Ishikawa (cell line): ENCODE data around the gene EPGN.

ENCODE experiments used
- CEBPB ChIP-seq: IDR thresholded peaks from 2 replicates; pipeline ENCODE4 v1.6.1; 2012
- CREB1 ChIP-seq: IDR thresholded peaks from 2 replicates; pipeline ENCODE4 v1.6.1; 2012; ENCODE audit warnings: low read depth
- EP300 ChIP-seq: IDR thresholded peaks from 2 replicates; pipeline ENCODE4 v1.6.1; 2012; ENCODE audit warnings: borderline replicate concordance
- FOXM1 ChIP-seq: IDR thresholded peaks from 2 replicates; pipeline ENCODE4 v1.6.1; 2012; ENCODE audit warnings: low read depth, borderline replicate concordance
- MAX ChIP-seq: IDR thresholded peaks from 2 replicates; pipeline ENCODE4 v1.6.1; 2012
- NFIC ChIP-seq: IDR thresholded peaks from 2 replicates; pipeline ENCODE4 v1.6.1; 2012
- REST ChIP-seq: IDR thresholded peaks from 2 replicates; pipeline ENCODE4 v1.6.1; 2012; ENCODE audit warnings: low read depth, mild to moderate bottlenecking
- TAF1 ChIP-seq: IDR thresholded peaks from 2 replicates; pipeline ENCODE4 v1.6.1; 2012; ENCODE audit warnings: low read depth, mild to moderate bottlenecking
- TCF12 ChIP-seq: IDR thresholded peaks from 2 replicates; pipeline ENCODE4 v1.6.1; 2012; ENCODE audit warnings: low read depth
- USF1 ChIP-seq: IDR thresholded peaks from 2 replicates; pipeline ENCODE4 v1.6.1; 2012
- YY1 ChIP-seq: IDR thresholded peaks from 2 replicates; pipeline ENCODE4 v1.6.1; 2012; ENCODE audit warnings: low read depth

GRCh38 chr4:74294681-74295080 is 13.6 kb upstream of the EPGN start:
- TF ChIP-seq REST = no peak
- no peak for TF ChIP-seq TCF12
- no peak for TF ChIP-seq CEBPB
- no peak for TF ChIP-seq MAX
- TF ChIP-seq EP300 = no peak
- TF ChIP-seq CREB1 = no peak
- no peak for TF ChIP-seq FOXM1
- no peak for TF ChIP-seq TAF1
- no peak for TF ChIP-seq NFIC
- no peak for TF ChIP-seq YY1
- TF ChIP-seq USF1 = no peak
